HG02970 (cell line): ENCODE results near the gene TRIM41.
"Not testable (repeated sequence)": the region's sequence is repeated elsewhere in the genome, so short reads cannot be mapped to it uniquely, and the experiment has no call there.

ENCODE experiments used
- ATAC-seq: cut with Tn5 transposase; IDR thresholded peaks from one replicate; pipeline ENCODE4 v1.9.1; 2021; ENCODE audit warnings: mild to moderate bottlenecking, moderate library complexity, moderate number of reproducible peaks; ENCODE audit not compliant: unreplicated experiment, low FRiP score

The TRIM41 gene

DNA sequence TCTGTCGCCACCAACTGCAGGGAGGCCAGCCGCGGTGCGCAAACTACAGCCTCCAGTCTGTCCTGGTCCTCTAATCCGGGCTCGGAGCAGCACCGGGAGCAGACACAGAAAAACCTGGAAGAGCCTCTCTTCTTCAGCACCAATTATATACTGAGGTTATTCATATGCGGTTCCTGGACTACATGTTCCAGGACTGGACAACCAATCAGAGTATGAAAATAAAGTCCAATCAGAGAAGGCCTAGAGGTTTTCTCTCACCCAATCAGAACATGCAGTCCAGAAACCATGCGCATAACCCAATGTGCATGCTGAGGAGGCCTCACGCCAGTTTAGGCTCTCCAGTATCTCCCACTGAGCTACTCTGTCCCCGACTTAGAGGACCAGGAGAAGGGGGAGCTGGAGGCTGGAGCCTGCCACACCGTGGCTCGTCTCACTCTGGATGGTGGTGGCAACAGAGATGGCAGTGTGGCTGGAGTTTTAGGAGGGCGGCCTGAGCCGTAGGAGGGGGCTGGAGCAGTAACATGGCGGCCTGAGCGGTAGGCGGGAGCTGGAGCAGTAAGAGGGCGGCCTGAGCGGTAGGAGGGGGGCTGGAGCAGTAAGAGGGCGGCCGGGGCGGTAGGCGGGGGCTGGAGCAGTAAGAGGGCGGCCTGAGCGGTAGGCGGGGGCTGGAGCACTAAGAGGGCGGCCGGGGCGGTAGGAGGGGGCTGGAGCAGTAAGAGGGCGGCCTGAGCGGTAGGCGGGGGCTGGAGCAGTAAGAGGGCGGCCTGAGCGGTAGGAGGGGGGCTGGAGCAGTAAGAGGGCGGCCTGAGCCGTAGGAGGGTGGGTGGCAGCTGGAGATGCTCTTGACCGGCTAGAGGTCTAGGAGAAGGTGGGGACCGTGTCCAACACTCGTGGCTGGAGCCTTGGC lies 58.2 kb downstream of the TRIM41 start:
- ATAC-seq = no peak

DNA sequence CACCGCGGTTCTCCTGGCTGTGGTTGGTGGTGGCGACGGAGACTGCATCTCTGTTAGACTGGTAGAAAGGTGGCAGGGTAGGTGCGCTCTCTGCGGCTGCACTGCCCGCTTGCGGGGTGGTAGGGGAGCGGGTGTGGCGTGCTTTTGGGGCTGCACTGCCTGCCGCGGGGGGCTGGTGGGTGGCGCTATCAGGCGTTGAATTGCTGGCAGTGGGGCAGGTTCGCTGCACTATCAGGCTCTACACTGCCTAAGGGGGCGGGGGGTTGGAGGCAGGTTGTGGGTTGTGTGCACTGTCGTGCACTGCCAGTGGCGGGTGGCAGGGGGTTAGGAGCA lies 58.9 kb downstream of the TRIM41 start:
- ATAC-seq = no peak

GRCh38 chr5:181282415-181282814 lies 59.3 kb downstream of the TRIM41 start:
- not testable (repeated sequence) for ATAC-seq

DNA sequence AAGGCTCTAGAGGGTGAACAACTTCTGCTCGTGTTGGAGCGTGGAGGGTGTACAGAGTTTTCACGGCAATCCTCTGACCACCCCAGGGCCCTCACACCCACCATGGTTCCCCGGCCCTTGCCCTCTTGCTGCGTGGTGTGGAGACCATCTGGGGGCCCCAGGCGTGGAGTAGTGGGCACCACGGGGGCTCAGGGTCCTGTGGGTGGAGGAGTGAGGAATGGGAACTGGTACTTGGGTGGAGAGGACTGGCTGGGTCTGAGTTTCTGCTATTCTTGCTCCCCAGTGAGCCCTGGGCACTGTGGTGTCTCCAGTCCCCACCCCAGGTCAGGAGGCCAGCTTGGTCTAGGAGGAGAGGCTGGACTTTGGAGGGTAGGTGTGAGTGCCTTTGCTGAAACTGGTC lies 59.8 kb downstream of the TRIM41 start:
- ATAC-seq = no peak

DNA sequence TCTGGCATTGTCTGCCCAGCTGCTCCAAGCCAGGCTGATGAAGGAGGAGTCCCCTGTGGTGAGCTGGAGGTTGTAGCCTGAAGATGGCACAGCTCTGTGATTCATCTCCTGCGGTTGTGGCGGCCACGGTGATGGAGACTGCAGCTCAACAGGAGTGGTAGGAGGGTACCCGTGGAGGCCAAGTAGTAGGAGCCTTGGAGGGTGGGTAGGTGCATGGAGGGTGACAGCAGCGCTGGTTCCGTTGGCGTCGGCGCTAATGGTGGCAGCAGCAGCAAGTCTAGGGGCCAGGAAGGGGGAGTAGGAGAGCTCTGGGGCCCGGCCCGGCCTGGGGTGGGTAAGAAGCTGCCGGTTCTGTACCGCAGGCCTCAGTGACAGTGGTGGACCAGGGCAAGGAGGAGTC lies 60.3 kb downstream of the TRIM41 start:
- no peak for ATAC-seq

DNA sequence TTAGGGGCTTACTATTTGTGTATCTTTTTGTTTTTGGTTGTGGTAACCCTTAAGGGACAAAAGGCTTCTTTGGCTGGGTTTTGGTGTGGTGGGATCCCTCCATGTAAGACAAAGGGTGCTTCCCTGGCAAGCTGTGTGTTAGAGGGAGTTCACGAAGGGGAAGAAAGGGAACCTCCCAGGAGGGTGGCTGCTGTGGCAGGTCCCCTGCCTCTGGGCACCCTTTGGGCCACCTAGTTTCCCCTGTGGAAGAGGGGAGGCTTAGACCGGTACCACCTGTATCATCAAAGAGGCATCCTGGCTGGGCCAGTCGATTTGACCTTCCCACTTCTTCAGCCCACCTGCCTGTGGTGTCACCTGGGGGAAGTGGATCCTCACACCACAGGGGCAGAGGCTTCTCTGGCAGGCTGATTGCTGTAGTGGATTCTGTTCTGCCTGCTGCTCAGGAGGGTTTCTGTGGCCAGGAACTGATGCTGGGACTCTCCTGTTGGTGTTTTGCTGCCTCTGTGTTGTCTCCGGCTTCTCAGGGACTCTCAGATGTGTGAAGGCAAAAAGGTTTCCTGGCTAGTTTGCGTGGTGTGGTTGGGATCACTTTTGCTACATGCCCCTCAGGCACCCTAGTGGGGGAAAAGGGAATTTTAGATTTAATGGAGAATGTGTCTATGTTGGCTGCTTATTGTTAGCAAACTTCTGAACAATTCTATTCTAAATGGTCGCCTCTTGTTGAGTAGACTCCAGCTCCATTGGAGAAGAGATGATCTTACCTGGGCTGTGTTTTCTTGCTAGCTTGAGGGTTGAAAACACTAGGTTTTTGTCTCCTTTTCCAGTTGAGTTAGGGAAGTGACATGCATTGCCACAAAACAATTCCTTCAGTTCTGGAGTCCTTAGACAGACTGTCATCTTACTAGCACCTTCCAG lies 61.0 kb downstream of the TRIM41 start:
- ATAC-seq = not testable (repeated sequence)
